OCI-LY7 (cell line): ENCODE measurements around the gene ABHD12. TPM values are rescaled to one million over a fixed set of nuclear protein-coding genes. Genes with fewer than 3 reads are reported as not detected.
A peak's percentile ranks its signal among the peaks of the same experiment; 100 is the strongest.

ENCODE experiments used
- BruUV-seq: library from RNA; stranded (reverse); fragments of 400-500 nt; replicated peaks from 2 replicates; lab custom pipeline; 2021; lab: Mats Ljungman, UMichigan
- CTCF ChIA-PET: fragments of 300-600 bp; sonication (Branson Sonifier 250); formaldehyde crosslinking; loops from one replicate; lab custom pipeline; 2022; ENCODE audit warnings: antibody characterized with exemption; ENCODE audit not compliant: unreplicated experiment; lab: Charles Lee
- POLR2A ChIA-PET: fragments of 300-600 bp; sonication (Branson Sonifier 250); formaldehyde crosslinking; loops from one replicate; lab custom pipeline; 2022; ENCODE audit warnings: antibody characterized with exemption; lab: Charles Lee
- DNase-seq: peaks from one replicate; pipeline ENCODE4 v3.0.0-alpha.2; 2015; ENCODE audit warnings: low spot score
- H2AFZ ChIP-seq: fragments of 200-600 bp; sonication (generic), shearing (Covaris generic); 2 replicates; pipeline ENCODE4 v1.6.1; 2014; ENCODE audit warnings: mild to moderate bottlenecking, antibody characterized with exemption, low read length, moderate library complexity
- H3K27ac ChIP-seq: fragments of 200-600 bp; sonication (generic); 2 replicates; pipeline ENCODE4 v1.5.1; 2014; ENCODE audit warnings: mixed run types, low read depth, mild to moderate bottlenecking, moderate library complexity, low read length, inconsistent platforms; ENCODE audit not compliant: poor library complexity, severe bottlenecking
- H3K36me3 ChIP-seq: fragments of 200-600 bp; sonication (generic); 2 replicates; pipeline ENCODE4 v1.6.1; 2014; ENCODE audit warnings: mild to moderate bottlenecking, antibody characterized with exemption, low read length, moderate library complexity, mixed read lengths; ENCODE audit not compliant: insufficient read depth
- H3K4me1 ChIP-seq: fragments of 200-600 bp; sonication (generic); 2 replicates; pipeline ENCODE4 v1.5.1; 2014; ENCODE audit warnings: mild to moderate bottlenecking, low read length; ENCODE audit not compliant: insufficient read depth, poor library complexity, severe bottlenecking
- H3K4me2 ChIP-seq: fragments of 200-600 bp; sonication (generic); 2 replicates; pipeline ENCODE4 v1.6.1; 2014; ENCODE audit warnings: mild to moderate bottlenecking, low read length
- H3K4me3 ChIP-seq: fragments of 200-600 bp; sonication (generic); 2 replicates; pipeline ENCODE4 v1.5.1; 2014; ENCODE audit warnings: mild to moderate bottlenecking, low read depth, low read length; ENCODE audit not compliant: poor library complexity, severe bottlenecking
- H3K79me2 ChIP-seq: fragments of 200-600 bp; sonication (generic); 2 replicates; pipeline ENCODE4 v1.6.1; 2016; ENCODE audit warnings: low read depth, mild to moderate bottlenecking, low read length, moderate library complexity, mixed read lengths; ENCODE audit not compliant: insufficient read depth
- H3K9me2 ChIP-seq: fragments of 200-600 bp; sonication (generic); 2 replicates; pipeline ENCODE4 v1.6.1; 2016; ENCODE audit warnings: mild to moderate bottlenecking, low read length, mixed read lengths; ENCODE audit not compliant: insufficient read depth
- H3K9me3 ChIP-seq: fragments of 200-600 bp; sonication (generic); 2 replicates; pipeline ENCODE4 v1.6.1; 2014; ENCODE audit warnings: mild to moderate bottlenecking, mixed run types, low read length, mixed read lengths
- H4K20me1 ChIP-seq: fragments of 200-600 bp; sonication (generic); 2 replicates; pipeline ENCODE4 v1.6.1; 2014; ENCODE audit warnings: mild to moderate bottlenecking, antibody characterized with exemption, low read length, moderate library complexity, mixed read lengths; ENCODE audit not compliant: insufficient read depth
- EZH2phosphoT487 ChIP-seq: fragments of 200-600 bp; sonication (generic); IDR thresholded peaks from 2 replicates; pipeline ENCODE4 v1.6.1; 2018; ENCODE audit warnings: low read depth, borderline replicate concordance, mild to moderate bottlenecking, mixed run types, antibody characterized with exemption, low read length, moderate library complexity, mixed read lengths
- intact Hi-C: fragments of 100-400 bp; cut with micrococcal nuclease; formaldehyde crosslinking; loops from one replicate; pipeline ENCODE4 v1.10.0; 2022; ENCODE audit not compliant: unreplicated experiment
- total RNA-seq, 2 experiments: library from RNA; depleted of rRNA in 1 of 2; stranded (reverse); fragments of >200 nt in 1 of 2; shearing (Covaris generic) in 1 of 2; gene quantifications; 2 replicates each; pipeline ENCODE4 v1.2.3, GENCODE V29; 2014 to 2022
- TF ChIP-seq, protein P1 (sequence below): fragments of 200-600 bp; sonication (generic); conservative IDR thresholded peaks from 2 replicates; pipeline ENCODE4 v1.5.1; 2014; ENCODE audit warnings: mild to moderate bottlenecking, antibody characterized with exemption, low read length, moderate library complexity, mixed read lengths

ABHD12 gene
- total RNA-seq, 2 experiments from 2014 or later = 10.6 to 12.9 TPM

DNA sequence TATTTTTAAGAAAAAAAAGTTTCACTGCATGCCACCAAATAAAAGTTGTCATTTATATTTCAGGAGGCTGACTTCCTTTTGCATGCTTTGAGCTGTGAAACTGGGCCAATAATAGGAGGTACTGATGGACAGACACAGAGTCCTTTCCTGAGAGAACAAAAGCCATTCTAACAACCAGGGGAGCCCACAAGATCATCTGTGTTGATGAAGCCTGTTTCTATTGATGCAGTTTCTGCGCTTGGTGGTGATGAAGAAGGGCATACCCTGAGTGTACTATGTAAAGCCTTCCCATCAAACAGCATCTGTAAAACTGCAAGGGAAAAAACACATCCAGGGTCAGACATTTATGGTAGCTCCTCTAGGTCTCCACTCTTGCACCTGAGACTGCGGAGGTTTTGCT lies 34.8 kb downstream of the ABHD12 start:
- ChIA-PET CTCF (no interaction called here), POLR2A (no interaction called here)
- H3K9me3 ChIP-seq = no peaks in the 10 kb centered on the region
- H4K20me1 ChIP-seq = no peaks in the 10 kb centered on the region
- DNase-seq = no peak
- BruUV-seq = no TSS peak
- H2AFZ ChIP-seq = no peak overlapping the region
- H3K36me3 ChIP-seq = no peaks in the 10 kb centered on the region
- H3K27ac ChIP-seq = no peak overlapping the region
- no peak overlapping the region for H3K4me3 ChIP-seq
- H3K79me2 ChIP-seq = no peaks in the 10 kb centered on the region
- H3K9me2 ChIP-seq = no peaks in the 10 kb centered on the region
- TF ChIP-seq, protein P1, sequence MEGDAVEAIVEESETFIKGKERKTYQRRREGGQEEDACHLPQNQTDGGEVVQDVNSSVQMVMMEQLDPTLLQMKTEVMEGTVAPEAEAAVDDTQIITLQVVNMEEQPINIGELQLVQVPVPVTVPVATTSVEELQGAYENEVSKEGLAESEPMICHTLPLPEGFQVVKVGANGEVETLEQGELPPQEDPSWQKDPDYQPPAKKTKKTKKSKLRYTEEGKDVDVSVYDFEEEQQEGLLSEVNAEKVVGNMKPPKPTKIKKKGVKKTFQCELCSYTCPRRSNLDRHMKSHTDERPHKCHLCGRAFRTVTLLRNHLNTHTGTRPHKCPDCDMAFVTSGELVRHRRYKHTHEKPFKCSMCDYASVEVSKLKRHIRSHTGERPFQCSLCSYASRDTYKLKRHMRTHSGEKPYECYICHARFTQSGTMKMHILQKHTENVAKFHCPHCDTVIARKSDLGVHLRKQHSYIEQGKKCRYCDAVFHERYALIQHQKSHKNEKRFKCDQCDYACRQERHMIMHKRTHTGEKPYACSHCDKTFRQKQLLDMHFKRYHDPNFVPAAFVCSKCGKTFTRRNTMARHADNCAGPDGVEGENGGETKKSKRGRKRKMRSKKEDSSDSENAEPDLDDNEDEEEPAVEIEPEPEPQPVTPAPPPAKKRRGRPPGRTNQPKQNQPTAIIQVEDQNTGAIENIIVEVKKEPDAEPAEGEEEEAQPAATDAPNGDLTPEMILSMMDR = no peak
- no peak for TF ChIP-seq EZH2phosphoT487
- intact Hi-C loops = no loop called here
- no peak overlapping the region for H3K4me2 ChIP-seq
- peaks cover 6% of the 10 kb centered on the region for H3K4me1 ChIP-seq

DNA sequence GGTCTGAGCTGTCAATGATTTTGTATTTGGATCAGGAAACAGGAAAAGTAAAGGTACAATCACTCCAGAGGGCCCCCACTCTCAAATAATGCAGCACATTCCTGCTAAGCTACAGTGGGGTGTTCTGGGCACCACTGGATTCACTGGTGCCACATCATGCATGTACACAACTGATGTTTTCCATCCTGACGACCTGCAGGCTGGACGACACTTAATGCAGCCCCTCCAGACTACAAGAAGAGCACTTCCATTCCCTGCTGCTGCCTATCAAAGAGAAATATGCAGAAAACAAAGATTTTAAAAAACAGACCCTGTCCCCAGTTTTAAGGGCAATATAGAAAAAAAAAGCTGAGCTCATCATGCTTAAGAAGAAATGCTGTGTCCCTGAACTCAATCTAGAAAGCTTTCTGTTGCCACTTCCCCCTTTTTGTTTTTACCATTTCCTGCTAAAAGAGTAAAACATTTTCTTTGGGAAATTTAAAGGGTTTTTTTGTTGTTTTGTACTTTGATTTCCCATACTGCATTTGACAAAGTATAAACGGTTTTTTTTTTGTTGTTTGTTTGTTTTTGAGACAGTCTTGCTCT lies 35.5 kb downstream of the ABHD12 start:
- DNase-seq = peak; percentile 14
- no peak for TF ChIP-seq EZH2phosphoT487
- TF ChIP-seq, protein P1 = no peak
- intact Hi-C loops = no loop called here
- ChIA-PET CTCF (no interaction called here), POLR2A (interaction anchor here (0.8 kb wide), 1 partner anchor 44 kb away, joined by 4 read pairs; no protein-coding TSS in a partner anchor)
- H3K9me3 ChIP-seq = no peaks in the 10 kb centered on the region
- H3K36me3 ChIP-seq = no peaks in the 10 kb centered on the region
- H3K4me1 ChIP-seq = peaks cover 6% of the 10 kb centered on the region
- no peak overlapping the region for H2AFZ ChIP-seq
- no peaks in the 10 kb centered on the region for H3K9me2 ChIP-seq
- H4K20me1 ChIP-seq = no peaks in the 10 kb centered on the region
- H3K27ac ChIP-seq = no peak overlapping the region
- H3K79me2 ChIP-seq = no peaks in the 10 kb centered on the region
- BruUV-seq = no TSS peak
- H3K4me2 ChIP-seq = no peak overlapping the region
- no peak overlapping the region for H3K4me3 ChIP-seq
